Fibroblast of lung (primary cell): ENCODE results near the gene STX7. TPM values are rescaled to one million over a fixed set of nuclear protein-coding genes. Genes with fewer than 3 reads are reported as not detected.

Source experiments
- DNase-seq, 2 donors: peaks; one replicate each; pipeline versions ENCODE4 v3.0.0 to v3.0.0-alpha.2; 2010; ENCODE audit warnings: low read depth in 2 of 2
- H2AFZ ChIP-seq: 2 replicates; pipeline ENCODE4 v1.5.1; 2012; ENCODE audit warnings: low read length, control low read depth, inconsistent platforms
- H3K27ac ChIP-seq: 2 replicates; pipeline ENCODE4 v1.5.1; 2011; ENCODE audit warnings: low read length, control low read depth; ENCODE audit not compliant: insufficient read depth
- H3K27me3 ChIP-seq: 2 replicates; pipeline ENCODE4 v1.5.1; 2011; ENCODE audit warnings: mild to moderate bottlenecking, low read length; ENCODE audit not compliant: control insufficient read depth, insufficient read depth
- H3K36me3 ChIP-seq: 2 replicates; pipeline ENCODE4 v1.5.1; 2011; ENCODE audit warnings: low read length; ENCODE audit not compliant: control insufficient read depth, insufficient read depth
- H3K4me1 ChIP-seq: 2 replicates; pipeline ENCODE4 v1.5.1; 2011; ENCODE audit warnings: low read length; ENCODE audit not compliant: control insufficient read depth, insufficient read depth; ENCODE audit errors: extremely low read depth
- H3K4me2 ChIP-seq: 2 replicates; pipeline ENCODE4 v1.5.1; 2011; ENCODE audit warnings: low read length, control low read depth; ENCODE audit not compliant: insufficient read depth; ENCODE audit errors: extremely low read depth
- H3K4me3 ChIP-seq, 4 experiments: fragments of 200-600 bp in 1 of 4; sonication (generic) in 1 of 4; replicated peaks in 1 of 4; 2 replicates each; pipeline ENCODE4 v1.5.1; 2011 to 2016; ENCODE audit warnings: low read length in 4 of 4, low read depth in 3 of 4, mild to moderate bottlenecking in 3 of 4, control low read depth in 2 of 4, inconsistent platforms in 1 of 4, mixed read lengths in 1 of 4; ENCODE audit not compliant: insufficient read depth in 1 of 4; ENCODE audit errors: control extremely low read depth in 1 of 4
- H3K79me2 ChIP-seq: 2 replicates; pipeline ENCODE4 v1.5.1; 2012; ENCODE audit warnings: mild to moderate bottlenecking, low read length, inconsistent platforms; ENCODE audit not compliant: control insufficient read depth, insufficient read depth
- H3K9ac ChIP-seq: 2 replicates; pipeline ENCODE4 v1.5.1; 2011; ENCODE audit warnings: mild to moderate bottlenecking, low read length, control low read depth; ENCODE audit not compliant: insufficient read depth
- H3K9me3 ChIP-seq: 2 replicates; pipeline ENCODE4 v1.5.1; 2012; ENCODE audit warnings: low read depth, low read length; ENCODE audit not compliant: control insufficient read depth, insufficient read depth
- H4K20me1 ChIP-seq: 2 replicates; pipeline ENCODE4 v1.5.1; 2011; ENCODE audit warnings: low read length; ENCODE audit not compliant: control insufficient read depth, insufficient read depth; ENCODE audit errors: extremely low read depth
- CTCF ChIP-seq, 2 donors: IDR thresholded peaks in 1 of 2; conservative IDR thresholded peaks in 1 of 2; 1 replicate in 1 of 2; 2 replicates in 1 of 2; pipeline ENCODE4 v1.5.1; 2011 to 2012; ENCODE audit warnings: low read length in 2 of 2, control low read depth in 1 of 2, inconsistent platforms in 1 of 2, low read depth in 1 of 2, mild to moderate bottlenecking in 1 of 2
- EZH2 ChIP-seq: IDR thresholded peaks from 2 replicates; pipeline ENCODE4 v1.5.1; 2012; ENCODE audit warnings: low read length, control low read depth, mild to moderate bottlenecking; ENCODE audit errors: missing control alignments
- polyA plus RNA-seq, 2 donors: library from polyadenylated mRNA; depleted of rRNA in 1 of 2; stranded (reverse) in 1 of 2; unstranded in 1 of 2; fragments of >200 nt; gene quantifications; 2 replicates each; pipeline ENCODE4 v1.2.1, GENCODE V29; 2011 to 2012; ENCODE audit warnings: missing spikeins in 1 of 2
- total RNA-seq: library from RNA; depleted of rRNA; stranded (reverse); fragments of >200 nt; gene quantifications from 2 replicates; pipeline ENCODE4 v1.2.1, GENCODE V29; 2014

Gene STX7
- total and polyA plus RNA-seq, 2 donors (not counting 1 experiment from before 2014, with no cell fraction given): 52.1 to 53.0 TPM

- Histone ChIP-seq H3K4me2 (no peak overlapping the region), H3K27ac (peak overlapping the region; percentile 50), H2AFZ (no peak overlapping the region), H3K9me3 (no peaks in the 10 kb centered on the region), H3K36me3 (no peaks in the 10 kb centered on the region), H3K79me2 (no peaks in the 10 kb centered on the region), H3K9ac (no peak overlapping the region), H3K27me3 (no peaks in the 10 kb centered on the region), H3K4me3 (no peak overlapping the region), H4K20me1 (no peaks in the 10 kb centered on the region), H3K4me1 (peaks cover 4% of the 10 kb centered on the region)
- TF ChIP-seq EZH2 (no peak), CTCF (conservative IDR thresholded peaks at IDR 0.05 in 1 of 2, IDR thresholded peaks at IDR 0.05 in 1 of 2; ENCODE audit: low read depth in 1 of 2, low read length in 2 of 2) (no peak)
- DNase-seq: peak; percentile 81 to 95
Measured at GRCh38 chr6:132445201-132445951, 67.5 kb downstream of the STX7 start.

GRCh38 chr6:132443206-132443605 is 69.7 kb downstream of the STX7 start:
- no peaks in the 10 kb centered on the region for H3K27me3 ChIP-seq
- no peak for TF ChIP-seq EZH2
- no peak for TF ChIP-seq CTCF (conservative IDR thresholded peaks at IDR 0.05 in 1 of 2, IDR thresholded peaks at IDR 0.05 in 1 of 2; ENCODE audit: low read depth in 1 of 2, low read length in 2 of 2)
- no peak overlapping the region for H2AFZ ChIP-seq
- H3K36me3 ChIP-seq: no peaks in the 10 kb centered on the region
- H3K27ac ChIP-seq: peak overlapping the region; percentile 19
- peaks cover 4% of the 10 kb centered on the region for H3K4me1 ChIP-seq
- H3K9me3 ChIP-seq: no peaks in the 10 kb centered on the region
- no peak overlapping the region for H3K4me3 ChIP-seq
- no peaks in the 10 kb centered on the region for H4K20me1 ChIP-seq
- H3K9ac ChIP-seq: no peak overlapping the region
- H3K4me2 ChIP-seq: no peak overlapping the region
- peak in 1 of 2 donors; percentile 61 for DNase-seq
- no peaks in the 10 kb centered on the region for H3K79me2 ChIP-seq

GRCh38 chr6:132430110-132430509 is 82.8 kb downstream of the STX7 start:
- H3K9me3 ChIP-seq: no peaks in the 10 kb centered on the region
- no peak for DNase-seq
- no peak overlapping the region for H3K27ac ChIP-seq
- H4K20me1 ChIP-seq: no peaks in the 10 kb centered on the region
- H3K27me3 ChIP-seq: no peaks in the 10 kb centered on the region
- no peaks in the 10 kb centered on the region for H3K4me1 ChIP-seq
- no peak overlapping the region for H3K4me3 ChIP-seq
- TF ChIP-seq EZH2: no peak
- no peak for TF ChIP-seq CTCF (conservative IDR thresholded peaks at IDR 0.05 in 1 of 2, IDR thresholded peaks at IDR 0.05 in 1 of 2; ENCODE audit: low read depth in 1 of 2, low read length in 2 of 2)
- no peak overlapping the region for H3K9ac ChIP-seq
- H3K4me2 ChIP-seq: no peak overlapping the region
- no peaks in the 10 kb centered on the region for H3K36me3 ChIP-seq
- H2AFZ ChIP-seq: no peak overlapping the region
- H3K79me2 ChIP-seq: no peaks in the 10 kb centered on the region
